CD14-positive monocyte (primary cell): ENCODE measurements around the gene SF3A2. TPM values are rescaled to one million over a fixed set of nuclear protein-coding genes. Genes with fewer than 3 reads are reported as not detected.

Experiments
- DNase-seq, 3 donors: peaks; one replicate each; pipeline ENCODE4 v3.0.0-alpha.2; 2011 to 2022
- H2AFZ ChIP-seq: 2 replicates; pipeline ENCODE4 v1.6.0; 2012; ENCODE audit warnings: mild to moderate bottlenecking, low read depth, low read length, inconsistent platforms; ENCODE audit not compliant: insufficient read depth, poor library complexity, severe bottlenecking
- H3K27ac ChIP-seq, 2 donors: 1 replicate in 1 of 2; 2 replicates in 1 of 2; pipeline ENCODE4 v1.5.1; 2012 to 2013; ENCODE audit warnings: low read length in 2 of 2, control low read depth in 1 of 2, inconsistent platforms in 1 of 2, low read depth in 1 of 2, mild to moderate bottlenecking in 1 of 2
- H3K27me3 ChIP-seq, 2 donors: one replicate each; pipeline versions ENCODE4 v1.6.0 to v1.6.1; 2011 to 2013; ENCODE audit warnings: low read length in 2 of 2; ENCODE audit not compliant: control insufficient read depth in 2 of 2, insufficient read depth in 2 of 2
- H3K36me3 ChIP-seq, 2 donors: replicated peaks in 1 of 2; 1 replicate in 1 of 2; 2 replicates in 1 of 2; pipeline versions ENCODE4 v1.5.1 to v1.6.1; 2012 to 2013; ENCODE audit warnings: low read length in 2 of 2, control low read depth in 1 of 2, inconsistent platforms in 1 of 2, mild to moderate bottlenecking in 1 of 2; ENCODE audit not compliant: insufficient read depth in 2 of 2, control insufficient read depth in 1 of 2
- H3K4me1 ChIP-seq, 2 donors: 1 replicate in 1 of 2; 2 replicates in 1 of 2; pipeline versions ENCODE4 v1.5.1 to v1.6.1; 2012 to 2013; ENCODE audit warnings: low read length in 2 of 2, control low read depth in 1 of 2, inconsistent platforms in 1 of 2, mild to moderate bottlenecking in 1 of 2, moderate library complexity in 1 of 2; ENCODE audit not compliant: insufficient read depth in 2 of 2, control insufficient read depth in 1 of 2
- H3K4me2 ChIP-seq: replicated peaks from 2 replicates; pipeline ENCODE3; 2012; ENCODE audit warnings: low read length, moderate library complexity, mild to moderate bottlenecking; ENCODE audit not compliant: poor library complexity, severe bottlenecking; ENCODE audit errors: extremely low read depth
- H3K4me3 ChIP-seq, 3 experiments: fragments of 200-600 bp in 1 of 3; sonication (generic) in 1 of 3; replicated peaks in 1 of 3; 1 replicate in 2 of 3; 2 replicates in 1 of 3; pipeline ENCODE4 v1.5.1; 2011 to 2013; ENCODE audit warnings: low read length in 3 of 3, mild to moderate bottlenecking in 3 of 3, control low read depth in 2 of 3, low read depth in 2 of 3, inconsistent platforms in 1 of 3, moderate library complexity in 1 of 3
- H3K79me2 ChIP-seq: 2 replicates; pipeline ENCODE4 v1.6.0; 2012; ENCODE audit warnings: mild to moderate bottlenecking, control low read depth, inconsistent platforms, low read length, moderate library complexity; ENCODE audit not compliant: insufficient read depth
- H3K9ac ChIP-seq: 2 replicates; pipeline ENCODE4 v1.6.0; 2017; ENCODE audit warnings: low read length, mild to moderate bottlenecking; ENCODE audit not compliant: insufficient read depth, poor library complexity, severe bottlenecking
- H3K9me3 ChIP-seq, 2 donors: replicated peaks in 1 of 2; 1 replicate in 1 of 2; 2 replicates in 1 of 2; pipeline versions ENCODE4 v1.5.1 to v1.6.1; 2012 to 2013; ENCODE audit warnings: low read length in 2 of 2, control low read depth in 1 of 2; ENCODE audit not compliant: control insufficient read depth in 1 of 2, insufficient read depth in 1 of 2
- H4K20me1 ChIP-seq: 2 replicates; pipeline ENCODE4 v1.6.0; 2012; ENCODE audit warnings: mild to moderate bottlenecking, low read length, control low read depth, moderate library complexity; ENCODE audit not compliant: insufficient read depth
- H3K27ac Mint-ChIP-seq, 7 donors: one replicate each; pipeline ENCODE4 v1.8.0; 2020; ENCODE audit warnings: mild to moderate bottlenecking in 7 of 7, mixed read lengths in 7 of 7, moderate library complexity in 6 of 7, inconsistent platforms in 2 of 7
- H3K27me3 Mint-ChIP-seq, 3 donors: one replicate each; pipeline ENCODE4 v1.8.0; 2021 to 2022; ENCODE audit warnings: low read depth in 3 of 3, mild to moderate bottlenecking in 3 of 3, mixed read lengths in 3 of 3, moderate library complexity in 3 of 3, inconsistent platforms in 1 of 3
- H3K36me3 Mint-ChIP-seq, 2 donors: one replicate each; pipeline ENCODE4 v1.8.0; 2020; ENCODE audit warnings: mixed read lengths in 2 of 2, inconsistent platforms in 1 of 2, mild to moderate bottlenecking in 1 of 2
- H3K4me1 Mint-ChIP-seq: one replicate; pipeline ENCODE4 v1.8.0; 2020; ENCODE audit warnings: mild to moderate bottlenecking, mixed read lengths
- H3K4me3 Mint-ChIP-seq, 2 donors: one replicate each; pipeline ENCODE4 v1.8.0; 2020; ENCODE audit warnings: mild to moderate bottlenecking in 2 of 2, mixed read lengths in 2 of 2, moderate library complexity in 1 of 2
- H3K9me3 Mint-ChIP-seq, 7 donors: one replicate each; pipeline ENCODE4 v1.8.0; 2020 to 2022; ENCODE audit warnings: mixed read lengths in 7 of 7, mild to moderate bottlenecking in 6 of 7, moderate library complexity in 6 of 7, inconsistent platforms in 2 of 7
- WGBS: methylation state at CpG from one replicate; pipeline ENCODE4 v1.1.5; 2013; ENCODE audit warnings: missing lambda C conversion rate; ENCODE audit not compliant: insufficient coverage; 5-methylcytosine and 5-hydroxymethylcytosine counted together
- intact Hi-C, 2 donors: fragments of 100-400 bp; cut with micrococcal nuclease; formaldehyde crosslinking; loops; one replicate each; pipeline versions ENCODE4 v1.15.0 to v1.15.1; 2023
- polyA plus RNA-seq, 3 donors: library from polyadenylated mRNA; depleted of rRNA in 1 of 3; unstranded in 2 of 3; stranded (reverse) in 1 of 3; fragments of 300-500 nt in 2 of 3; fragments of >200 nt in 1 of 3; fragmentation: Illumina TruSeq in 2 of 3; gene quantifications; 1 replicate in 2 of 3; 2 replicates in 1 of 3; pipeline ENCODE4 v1.2.3, GENCODE V29; 2012 to 2021
- TF ChIP-seq, protein P1 (sequence below): fragments of 200-600 bp; IDR thresholded peaks from one replicate; pipeline ENCODE4 v1.8.0; 2022; ENCODE audit warnings: antibody characterized with exemption, mild to moderate bottlenecking

The SF3A2 gene
- polyA plus RNA-seq, 3 donors, result 8.0 to 70.8 (median 11.6) TPM

DNA sequence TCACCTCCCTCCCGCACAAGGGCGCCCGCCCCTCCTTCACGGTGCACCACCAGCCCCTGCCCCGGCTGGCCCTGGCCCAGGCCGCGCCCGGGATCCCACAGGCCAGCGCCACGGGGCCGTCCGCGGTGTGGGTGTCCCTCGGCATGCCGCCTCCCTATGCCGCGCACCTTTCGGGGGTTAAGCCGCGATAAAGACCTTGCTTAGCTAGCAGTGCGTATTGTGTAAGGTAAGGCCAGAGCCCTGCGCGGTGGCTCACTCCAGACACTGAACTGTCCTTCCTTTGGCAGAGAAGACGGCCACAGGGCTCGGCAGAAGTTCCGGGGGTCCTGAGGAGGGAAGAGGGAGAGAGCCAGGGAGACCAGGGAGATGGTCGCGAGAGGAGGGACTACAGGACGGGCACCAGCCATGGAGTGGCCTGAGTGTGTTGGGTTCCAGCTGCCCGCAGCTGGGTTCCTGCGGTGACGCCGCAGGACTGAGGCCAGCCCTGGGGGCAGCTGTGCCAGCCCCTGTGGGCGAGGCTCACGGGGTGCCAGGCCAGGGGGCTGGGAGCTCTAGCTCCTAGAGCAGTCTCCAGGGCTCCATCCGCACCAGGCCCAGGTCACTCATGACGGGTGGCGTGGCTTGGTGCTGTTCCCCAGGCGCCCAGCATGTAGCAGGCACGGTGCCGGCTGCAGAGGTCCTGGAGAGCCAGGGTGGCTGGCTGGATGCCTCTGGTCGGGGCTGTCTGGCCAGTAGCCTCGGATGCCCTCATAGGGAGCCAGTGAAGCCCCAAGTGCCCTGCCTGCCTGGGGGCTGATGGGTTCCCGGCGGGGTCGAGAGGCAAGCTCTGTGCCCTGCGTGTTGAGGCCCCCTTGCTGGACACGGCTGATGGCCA is 8.2 kb upstream of the SF3A2 start:
- Histone ChIP-seq H2AFZ (no peak overlapping the region), H3K4me1 (peaks cover 0 to 10% of the 10 kb centered on the region in 2 donors), H3K4me3 (no peak overlapping the region), H3K4me2 (no peak overlapping the region), H4K20me1 (peaks cover 73% of the 10 kb centered on the region), H3K27me3 (no peaks in the 10 kb centered on the region), H3K36me3 (peaks cover 68 to 91% of the 10 kb centered on the region in 2 donors), H3K27ac (no peak overlapping the region), H3K9ac (no peak overlapping the region), H3K79me2 (peaks cover 22% of the 10 kb centered on the region), H3K9me3 (no peaks in the 10 kb centered on the region)
- peaks cover 0 to 3% (median 0%) of the 10 kb centered on the region in 7 donors for H3K9me3 Mint-ChIP-seq
- 96% methylated on average over 41 of the region's 48 CpGs for WGBS
- intact Hi-C loops, result no loop called here
- H3K27ac Mint-ChIP-seq, result peak overlapping the region in 3 of 7 donors; percentile 13 to 86 (median 30)
- TF ChIP-seq, protein P1, sequence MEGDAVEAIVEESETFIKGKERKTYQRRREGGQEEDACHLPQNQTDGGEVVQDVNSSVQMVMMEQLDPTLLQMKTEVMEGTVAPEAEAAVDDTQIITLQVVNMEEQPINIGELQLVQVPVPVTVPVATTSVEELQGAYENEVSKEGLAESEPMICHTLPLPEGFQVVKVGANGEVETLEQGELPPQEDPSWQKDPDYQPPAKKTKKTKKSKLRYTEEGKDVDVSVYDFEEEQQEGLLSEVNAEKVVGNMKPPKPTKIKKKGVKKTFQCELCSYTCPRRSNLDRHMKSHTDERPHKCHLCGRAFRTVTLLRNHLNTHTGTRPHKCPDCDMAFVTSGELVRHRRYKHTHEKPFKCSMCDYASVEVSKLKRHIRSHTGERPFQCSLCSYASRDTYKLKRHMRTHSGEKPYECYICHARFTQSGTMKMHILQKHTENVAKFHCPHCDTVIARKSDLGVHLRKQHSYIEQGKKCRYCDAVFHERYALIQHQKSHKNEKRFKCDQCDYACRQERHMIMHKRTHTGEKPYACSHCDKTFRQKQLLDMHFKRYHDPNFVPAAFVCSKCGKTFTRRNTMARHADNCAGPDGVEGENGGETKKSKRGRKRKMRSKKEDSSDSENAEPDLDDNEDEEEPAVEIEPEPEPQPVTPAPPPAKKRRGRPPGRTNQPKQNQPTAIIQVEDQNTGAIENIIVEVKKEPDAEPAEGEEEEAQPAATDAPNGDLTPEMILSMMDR, result no peak
- H3K4me3 Mint-ChIP-seq, result peak overlapping the region in 1 of 2 donors; percentile 9
- no peaks in the 10 kb centered on the region for H3K27me3 Mint-ChIP-seq
- H3K4me1 Mint-ChIP-seq, result peaks cover 3% of the 10 kb centered on the region
- no peak for DNase-seq
- H3K36me3 Mint-ChIP-seq, result peaks cover 50 to 80% of the 10 kb centered on the region in 2 donors

DNA sequence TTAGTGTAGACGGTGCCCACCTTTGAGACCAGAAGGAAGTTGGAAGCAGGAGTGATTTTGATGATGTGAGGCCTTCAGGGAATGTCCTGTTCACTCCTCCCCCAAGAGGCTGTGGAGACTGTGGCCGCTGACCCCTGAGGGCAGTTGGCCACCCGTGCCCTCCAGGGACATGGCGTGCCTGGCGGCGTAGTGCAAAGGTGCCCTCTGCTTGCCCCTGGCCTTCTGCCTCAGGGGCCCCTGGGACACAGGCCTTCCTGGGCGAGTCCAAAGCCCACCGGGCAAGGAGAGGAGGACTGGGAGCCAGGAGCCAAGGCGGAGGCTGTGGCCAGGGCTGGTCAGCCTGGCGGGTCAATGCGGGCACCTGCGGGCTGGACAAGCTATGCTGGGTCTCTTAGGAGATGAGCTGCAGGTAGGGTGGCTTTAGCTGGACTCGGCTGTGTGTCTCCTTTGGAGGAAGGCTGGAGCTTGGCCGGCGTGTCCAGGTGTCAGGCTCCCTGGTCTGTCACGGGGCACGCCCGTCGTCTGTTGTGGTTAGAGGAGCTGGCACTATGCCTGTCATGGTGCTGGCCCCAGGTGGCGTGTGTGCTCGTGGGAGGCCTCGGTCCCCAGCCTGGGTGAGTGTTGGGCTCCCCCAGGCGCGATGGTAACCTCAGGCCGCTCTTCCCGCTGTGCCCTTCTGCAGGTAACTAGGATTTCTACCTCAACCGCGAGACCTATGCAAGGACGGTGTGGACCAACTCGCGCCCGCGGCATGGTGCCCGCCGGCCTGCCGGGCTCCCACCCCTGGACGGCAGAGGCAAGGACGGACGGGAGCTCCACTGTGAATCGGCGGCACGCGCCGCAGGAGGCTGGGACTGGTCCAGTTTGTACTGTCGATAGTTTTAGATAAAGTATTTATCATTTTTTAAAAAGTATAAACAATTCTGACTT is 7.3 kb upstream of the SF3A2 start:
- Histone ChIP-seq H3K36me3 (peaks cover 66 to 91% of the 10 kb centered on the region in 2 donors), H3K79me2 (peaks cover 32% of the 10 kb centered on the region), H3K9me3 (no peaks in the 10 kb centered on the region), H3K4me2 (no peak overlapping the region), H2AFZ (no peak overlapping the region), H3K4me1 (peaks cover 4 to 20% of the 10 kb centered on the region in 2 donors), H3K4me3 (no peak overlapping the region), H3K27ac (peak overlapping the region in 1 of 2 donors; percentile 20), H3K9ac (no peak overlapping the region), H4K20me1 (peaks cover 78% of the 10 kb centered on the region), H3K27me3 (no peaks in the 10 kb centered on the region)
- intact Hi-C loops, result no loop called here
- Mint-ChIP-seq H3K9me3 (peaks cover 0 to 2% (median 0%) of the 10 kb centered on the region in 7 donors), H3K4me1 (peaks cover 11% of the 10 kb centered on the region), H3K36me3 (peaks cover 46 to 80% of the 10 kb centered on the region in 2 donors), H3K4me3 (peak overlapping the region in 1 of 2 donors; percentile 9), H3K27ac (peak overlapping the region in 3 of 7 donors; percentile 13 to 86 (median 30)), H3K27me3 (peaks cover 0 to 2% (median 0%) of the 10 kb centered on the region in 3 donors)
- DNase-seq, result no peak
- 95% methylated on average over 32 of the region's 45 CpGs for WGBS
- TF ChIP-seq, protein P1, result no peak
